ENCODE data around the gene SCYGR2.
"Not testable (repeated sequence)": the region's sequence is repeated elsewhere in the genome, so short reads cannot be mapped to it uniquely, and the experiment has no call there.

The SCYGR2 gene

GRCh38 chr2:227598835-227599503 is at the start of gene SCYGR2:
SCYGR2 (plus strand) TSS chr2:227598893; CDS start chr2:227598893, 0 bp downstream.
- in situ Hi-C loops (cut with HindIII; ENCODE audit: low sequenced_read_pairs); H3K4me3 ChIP-seq (ENCODE audit: low read depth, low read length): not testable (repeated sequence)

GRCh38 chr2:227551836-227552235 is 46.9 kb upstream of the SCYGR2 start:
- no peak for DNase-seq (ENCODE audit: low read depth, low spot score)
- H3K4me3 ChIP-seq (ENCODE audit: low read depth, low read length), result no peak overlapping the region
- no peak for TF ChIP-seq CTCF (IDR thresholded peaks at IDR 0.05; ENCODE audit: low read depth, low read length)
- in situ Hi-C loops (cut with HindIII; ENCODE audit: low sequenced_read_pairs), result no loop called here

More at GRCh38 chr2:227598835-227599503, at the start of gene SCYGR2:
- DNase-seq (ENCODE audit: low read depth, low spot score), result not testable (repeated sequence)

- no peak for TF ChIP-seq CTCF (IDR thresholded peaks at IDR 0.05; ENCODE audit: low read depth, low read length)
- no peak overlapping the region for H3K4me3 ChIP-seq (ENCODE audit: low read depth, low read length)
- in situ Hi-C loops (cut with HindIII; ENCODE audit: low sequenced_read_pairs), result no loop called here
- DNase-seq (ENCODE audit: low read depth, low spot score), result no peak
These were observed 36.1 kb upstream of the SCYGR2 start for GRCh38 chr2:227562581-227562980.

- no peak for TF ChIP-seq CTCF (IDR thresholded peaks at IDR 0.05; ENCODE audit: low read depth, low read length)
- in situ Hi-C loops (cut with HindIII; ENCODE audit: low sequenced_read_pairs), result no loop called here
These were observed 33.6 kb upstream of the SCYGR2 start for GRCh38 chr2:227565080-227565479.

GRCh38 chr2:227566012-227566411 is 32.7 kb upstream of the SCYGR2 start:
- DNase-seq (ENCODE audit: low read depth, low spot score), result no peak
- no peak overlapping the region for H3K4me3 ChIP-seq (ENCODE audit: low read depth, low read length)
- in situ Hi-C loops (cut with HindIII; ENCODE audit: low sequenced_read_pairs), result no loop called here
- no peak for TF ChIP-seq CTCF (IDR thresholded peaks at IDR 0.05; ENCODE audit: low read depth, low read length)

More at GRCh38 chr2:227565080-227565479, 33.6 kb upstream of the SCYGR2 start:
- DNase-seq (ENCODE audit: low read depth, low spot score), result no peak
- no peak overlapping the region for H3K4me3 ChIP-seq (ENCODE audit: low read depth, low read length)

- in situ Hi-C loops (cut with HindIII; ENCODE audit: low sequenced_read_pairs), result no loop called here
- H3K4me3 ChIP-seq (ENCODE audit: low read depth, low read length), result no peak overlapping the region
- no peak for DNase-seq (ENCODE audit: low read depth, low spot score)
- TF ChIP-seq CTCF (IDR thresholded peaks at IDR 0.05; ENCODE audit: low read depth, low read length), result no peak
These were observed 29.9 kb upstream of the SCYGR2 start for GRCh38 chr2:227568852-227569169.

- in situ Hi-C loops (cut with HindIII; ENCODE audit: low sequenced_read_pairs), result no loop called here
- DNase-seq (ENCODE audit: low read depth, low spot score), result no peak
- no peak overlapping the region for H3K4me3 ChIP-seq (ENCODE audit: low read depth, low read length)
- TF ChIP-seq CTCF (IDR thresholded peaks at IDR 0.05; ENCODE audit: low read depth, low read length), result no peak
These were observed 28.1 kb upstream of the SCYGR2 start for GRCh38 chr2:227570615-227571014.
